HepG2 (cell line): ENCODE measurements around the gene SEMA4C. TPM values are rescaled to one million over a fixed set of nuclear protein-coding genes. Genes with fewer than 3 reads are reported as not detected.

Experiments used
- ATAC-seq: fragments of 200-7000 bp; cut with Tn5 transposase; 3 replicates; pipeline ENCODE4 v1.9.1; 2020; ENCODE audit warnings: mild to moderate bottlenecking, moderate library complexity
- BruUV-seq: library from RNA; stranded (reverse); fragments of 400-500 nt; replicated peaks from 2 replicates; lab custom pipeline; 2021; lab: Mats Ljungman, UMichigan
- CTCF ChIA-PET: fragments of 300-600 bp; formaldehyde crosslinking; extraction: SDS; loops from one replicate; lab custom pipeline; 2021; ENCODE audit warnings: low total read pairs, inconsistent platforms, low intra/inter-chr PET ratio; lab: Yijun Ruan, JAX
- POLR2A ChIA-PET: fragments of 350-600 bp; sonication (Branson Sonifier 250); formaldehyde crosslinking; loops from one replicate; lab custom pipeline; 2020; ENCODE audit warnings: antibody characterized with exemption, inconsistent platforms; lab: Yijun Ruan, JAX
- DNase-seq: peaks from one replicate; pipeline ENCODE4 v3.0.0-alpha.2; 2015; ENCODE audit warnings: low spot score
- FAIRE-seq: peaks from 3 replicates; lab custom pipeline; 2011; peaks lifted over from hg19 to GRCh38; lab: Jason Lieb, UNC
- H2AFZ ChIP-seq: one replicate; pipeline ENCODE4 v1.6.1; 2011; ENCODE audit warnings: low read length, inconsistent platforms
- H3K27ac ChIP-seq: fragments of 300-600 bp; 3 replicates; pipeline ENCODE4 v1.8.0; 2011; ENCODE audit warnings: mixed run types, mild to moderate bottlenecking, mixed read lengths, low read length, inconsistent platforms; ENCODE audit not compliant: insufficient read depth; ENCODE audit errors: extremely low read length
- H3K27me3 ChIP-seq, 2 experiments: fragments of 200-600 bp in 1 of 2; 2 replicates in 1 of 2; 3 replicates in 1 of 2; pipeline versions ENCODE4 v1.6.0 to v1.8.0; 2011; ENCODE audit warnings: low read length in 2 of 2, mild to moderate bottlenecking in 2 of 2, moderate library complexity in 2 of 2, inconsistent platforms in 1 of 2; ENCODE audit not compliant: insufficient read depth in 2 of 2, control insufficient read depth in 1 of 2
- H3K36me3 ChIP-seq, 2 experiments: fragments of 200-600 bp in 1 of 2; replicated peaks in 1 of 2; 2 replicates in 1 of 2; 3 replicates in 1 of 2; pipeline versions ENCODE4 v1.5.1 to v1.8.0; 2011; ENCODE audit warnings: low read length in 2 of 2, inconsistent platforms in 1 of 2; ENCODE audit not compliant: insufficient read depth in 2 of 2, control insufficient read depth in 1 of 2
- H3K4me1 ChIP-seq: 2 replicates; pipeline ENCODE4 v1.5.1; 2012; ENCODE audit warnings: low read length, inconsistent platforms; ENCODE audit not compliant: insufficient read depth
- H3K4me2 ChIP-seq: 2 replicates; pipeline ENCODE4 v1.6.0; 2011; ENCODE audit warnings: low read depth, low read length, inconsistent platforms
- H3K4me3 ChIP-seq, 3 experiments: fragments of 200-600 bp in 1 of 3; sonication (generic), shearing (Covaris generic) in 1 of 3; replicated peaks in 1 of 3; 2 replicates each; pipeline ENCODE4 v1.5.1; 2011 to 2016; ENCODE audit warnings: low read length in 3 of 3, inconsistent platforms in 2 of 3, low read depth in 2 of 3, mild to moderate bottlenecking in 2 of 3, control low read depth in 1 of 3, mixed read lengths in 1 of 3; ENCODE audit not compliant: insufficient read depth in 1 of 3
- H3K79me2 ChIP-seq: one replicate; pipeline ENCODE4 v1.6.1; 2011; ENCODE audit warnings: low read length, inconsistent platforms; ENCODE audit not compliant: insufficient read depth
- H3K9ac ChIP-seq: 2 replicates; pipeline ENCODE4 v1.6.0; 2011; ENCODE audit warnings: mild to moderate bottlenecking, low read depth, low read length, inconsistent platforms; ENCODE audit not compliant: insufficient read depth
- H3K9me3 ChIP-seq: 2 replicates; pipeline ENCODE4 v1.5.1; 2012; ENCODE audit warnings: mild to moderate bottlenecking, low read length
- H4K20me1 ChIP-seq: 2 replicates; pipeline ENCODE4 v1.6.0; 2011; ENCODE audit warnings: inconsistent platforms, mild to moderate bottlenecking, low read length, moderate library complexity; ENCODE audit not compliant: insufficient read depth
- AKAP8 ChIP-seq: sonication (generic); formaldehyde crosslinking; IDR thresholded peaks from 2 replicates; pipeline ENCODE4 v1.5.1; 2020; ENCODE audit warnings: mild to moderate bottlenecking, missing genetic modification reagents
- PHF5A ChIP-seq: IDR thresholded peaks from one replicate; pipeline ENCODE4 v1.6.1; 2018; ENCODE audit warnings: low read depth, missing genetic modification reagents; ENCODE audit not compliant: unreplicated experiment
- PHF8 ChIP-seq: sonication (generic); formaldehyde crosslinking; IDR thresholded peaks from 2 replicates; pipeline ENCODE4 v1.5.0; 2020; ENCODE audit warnings: missing genetic modification reagents
- TRIM22 ChIP-seq: fragments of 450-650 bp; IDR thresholded peaks from 2 replicates; pipeline ENCODE4 v1.6.1; 2017
- ZBTB38 ChIP-seq: sonication (generic); formaldehyde crosslinking; IDR thresholded peaks from 2 replicates; pipeline ENCODE4 v1.5.1; 2020; ENCODE audit warnings: mild to moderate bottlenecking, missing genetic modification reagents
- WGBS: methylation state at CpG from one replicate; pipeline ENCODE4 v1.1.6; 2017; ENCODE audit warnings: low lambda C conversion rate; 5-methylcytosine and 5-hydroxymethylcytosine counted together
- in situ Hi-C: cut with HindIII; loops from 2 replicates; pipeline ENCODE4 v1.10.0; 2017; ENCODE audit warnings: low pct_unique_long_range_greater_than_20kb; ENCODE audit not compliant: extremely low pct_ligation_motif_present
- intact Hi-C: fragments of 100-400 bp; cut with micrococcal nuclease; formaldehyde crosslinking; loops from one replicate; pipeline ENCODE4 v1.10.0; 2022; ENCODE audit not compliant: unreplicated experiment
- polyA plus RNA-seq, 8 experiments: library from polyadenylated mRNA; depleted of rRNA in 3 of 8; stranded (reverse) in 7 of 8; unstranded in 1 of 8; fragments of >200 nt; fragmentation: Illumina TruSeq in 4 of 8; extraction: Trizol in 4 of 8; gene quantifications; 2 replicates each; pipeline versions ENCODE4 v1.2.1 to v1.2.3, GENCODE V29; 2011 to 2016; ENCODE audit warnings: low read depth in 4 of 8, missing spikeins in 1 of 8, mixed read lengths in 1 of 8; ENCODE audit not compliant: insufficient read depth in 1 of 8
- total RNA-seq, 5 experiments: library from RNA; depleted of rRNA; stranded (reverse); fragments of >200 nt; fragmentation: Illumina TruSeq; extraction: Trizol; gene quantifications; 2 replicates each; pipeline ENCODE4 v1.2.3, GENCODE V29; 2016; ENCODE audit warnings: low read depth in 1 of 5
- TF ChIP-seq, protein P1 (sequence below): sonication (generic); formaldehyde crosslinking; IDR thresholded peaks from 2 replicates; pipeline ENCODE4 v1.5.0; 2020; ENCODE audit warnings: mild to moderate bottlenecking, missing genetic modification reagents, borderline replicate concordance

The SEMA4C gene
- total and polyA plus RNA-seq, 2 of the 13 experiments (the other 11 are each of a cell fraction or from before 2014, with no cell fraction given) = 25.9 to 46.6 TPM

DNA sequence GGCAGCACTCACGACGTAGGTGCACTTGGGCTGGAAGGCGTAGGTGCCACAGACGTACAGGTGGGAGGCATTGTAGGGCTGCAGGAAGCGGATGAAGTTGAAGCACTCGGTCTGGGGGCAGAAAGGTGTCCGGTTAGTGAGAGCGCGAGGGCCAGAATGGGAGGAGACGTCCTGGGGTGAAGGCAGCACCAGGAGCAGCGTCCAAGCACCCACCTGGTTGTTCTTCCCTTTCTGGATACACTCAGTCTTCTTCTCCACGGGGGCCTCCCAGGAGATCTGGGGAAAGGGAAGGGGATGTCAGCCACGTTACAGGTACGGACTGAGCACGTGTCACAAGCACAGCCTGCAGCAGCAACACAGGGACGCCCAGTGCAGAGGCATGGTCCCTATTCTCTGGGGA is 4.2 kb downstream of the SEMA4C start:
- Histone ChIP-seq H2AFZ (no peak overlapping the region), H3K36me3 (peaks cover 40 to 59% of the 10 kb centered on the region in 2 experiments), H3K9me3 (no peaks in the 10 kb centered on the region), H3K79me2 (peaks cover 23% of the 10 kb centered on the region), H4K20me1 (no peaks in the 10 kb centered on the region), H3K4me3 (no peak overlapping the region), H3K4me2 (no peak overlapping the region), H3K9ac (no peak overlapping the region), H3K27ac (no peak overlapping the region), H3K4me1 (peaks cover 45% of the 10 kb centered on the region), H3K27me3 (peaks cover 0 to 4% of the 10 kb centered on the region in 2 experiments; a peak in 2 of 5 replicates)
- TF ChIP-seq PHF8 (no peak), AKAP8 (CRISPR knock-in tag) (peak; percentile 51; the same call in 1 of the 2 replicates), PHF5A (CRISPR knock-in tag) (no peak), ZBTB38 (0 out of 2 replicates have a peak, but pooled peaks have one; percentile 9)
- 96% methylated on average over 16 of the region's 16 CpGs for WGBS
- intact Hi-C loops (no loop called here), in situ Hi-C loops (no loop called here)
- ATAC-seq (no peak), DNase-seq (no peak), FAIRE-seq (no peak)
- BruUV-seq = no TSS peak
- CTCF ChIA-PET = no interaction called here
- POLR2A ChIA-PET = interaction anchor here (1.3 to 5.9 kb wide), 2 partner anchors 8 to 44 kb away, joined by 3 to 152 read pairs; partner anchors contain the start of gene ANKRD39

DNA sequence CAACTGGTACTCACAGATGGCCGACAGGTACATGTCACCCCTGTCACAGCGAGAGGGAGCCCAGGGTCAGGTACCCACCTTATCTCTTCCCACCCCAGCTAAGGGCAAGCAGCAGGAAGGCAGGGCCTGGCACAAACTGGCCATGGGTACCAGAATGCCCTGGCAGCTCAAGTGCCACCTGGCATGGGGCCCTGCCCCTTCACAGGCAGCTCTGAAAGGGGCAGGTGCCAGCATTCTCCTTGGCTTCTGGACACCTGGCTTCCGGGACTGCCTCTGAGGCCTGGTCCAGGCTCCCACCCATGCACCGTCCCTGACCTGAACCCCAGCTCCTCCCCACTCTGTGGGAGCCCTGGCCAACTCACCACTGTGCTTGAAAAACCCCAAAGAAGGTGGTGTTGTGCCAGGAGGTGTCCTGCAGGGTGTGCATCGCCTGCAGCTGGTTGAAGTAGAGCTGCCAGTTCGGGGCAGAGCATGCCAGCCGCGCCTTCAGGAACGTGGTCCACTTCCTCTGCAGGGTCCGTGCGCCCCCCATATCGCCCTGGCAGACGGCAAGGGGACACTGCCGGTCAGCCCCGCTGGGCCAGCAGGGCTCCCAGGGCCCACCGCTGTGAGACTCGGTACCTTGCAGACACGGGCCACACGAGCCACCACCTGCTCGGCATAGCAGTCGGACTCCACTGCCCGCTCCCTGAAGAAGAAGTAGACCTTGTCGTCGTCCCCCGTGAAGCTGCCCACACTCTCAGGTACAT is 5.4 kb downstream of the SEMA4C start:
- Histone ChIP-seq H3K4me1 (peaks cover 41% of the 10 kb centered on the region), H4K20me1 (no peaks in the 10 kb centered on the region), H3K4me2 (no peak overlapping the region), H3K79me2 (peaks cover 23% of the 10 kb centered on the region), H3K36me3 (peaks cover 44 to 66% of the 10 kb centered on the region in 2 experiments), H2AFZ (no peak overlapping the region), H3K27ac (no peak overlapping the region), H3K9ac (no peak overlapping the region), H3K27me3 (no peaks in the 10 kb centered on the region), H3K4me3 (no peak overlapping the region), H3K9me3 (no peaks in the 10 kb centered on the region)
- FAIRE-seq (no peak), DNase-seq (no peak), ATAC-seq (no peak)
- ChIA-PET POLR2A (interaction anchor here (0.9 kb wide), 1 partner anchor 47 kb away, joined by 3 read pairs; no protein-coding TSS in a partner anchor), CTCF (no interaction called here)
- BruUV-seq = no TSS peak
- in situ Hi-C loops = no loop called here
- 100% methylated on average over 17 of the region's 25 CpGs for WGBS
- intact Hi-C loops = no loop called here
- TF ChIP-seq, protein P1, sequence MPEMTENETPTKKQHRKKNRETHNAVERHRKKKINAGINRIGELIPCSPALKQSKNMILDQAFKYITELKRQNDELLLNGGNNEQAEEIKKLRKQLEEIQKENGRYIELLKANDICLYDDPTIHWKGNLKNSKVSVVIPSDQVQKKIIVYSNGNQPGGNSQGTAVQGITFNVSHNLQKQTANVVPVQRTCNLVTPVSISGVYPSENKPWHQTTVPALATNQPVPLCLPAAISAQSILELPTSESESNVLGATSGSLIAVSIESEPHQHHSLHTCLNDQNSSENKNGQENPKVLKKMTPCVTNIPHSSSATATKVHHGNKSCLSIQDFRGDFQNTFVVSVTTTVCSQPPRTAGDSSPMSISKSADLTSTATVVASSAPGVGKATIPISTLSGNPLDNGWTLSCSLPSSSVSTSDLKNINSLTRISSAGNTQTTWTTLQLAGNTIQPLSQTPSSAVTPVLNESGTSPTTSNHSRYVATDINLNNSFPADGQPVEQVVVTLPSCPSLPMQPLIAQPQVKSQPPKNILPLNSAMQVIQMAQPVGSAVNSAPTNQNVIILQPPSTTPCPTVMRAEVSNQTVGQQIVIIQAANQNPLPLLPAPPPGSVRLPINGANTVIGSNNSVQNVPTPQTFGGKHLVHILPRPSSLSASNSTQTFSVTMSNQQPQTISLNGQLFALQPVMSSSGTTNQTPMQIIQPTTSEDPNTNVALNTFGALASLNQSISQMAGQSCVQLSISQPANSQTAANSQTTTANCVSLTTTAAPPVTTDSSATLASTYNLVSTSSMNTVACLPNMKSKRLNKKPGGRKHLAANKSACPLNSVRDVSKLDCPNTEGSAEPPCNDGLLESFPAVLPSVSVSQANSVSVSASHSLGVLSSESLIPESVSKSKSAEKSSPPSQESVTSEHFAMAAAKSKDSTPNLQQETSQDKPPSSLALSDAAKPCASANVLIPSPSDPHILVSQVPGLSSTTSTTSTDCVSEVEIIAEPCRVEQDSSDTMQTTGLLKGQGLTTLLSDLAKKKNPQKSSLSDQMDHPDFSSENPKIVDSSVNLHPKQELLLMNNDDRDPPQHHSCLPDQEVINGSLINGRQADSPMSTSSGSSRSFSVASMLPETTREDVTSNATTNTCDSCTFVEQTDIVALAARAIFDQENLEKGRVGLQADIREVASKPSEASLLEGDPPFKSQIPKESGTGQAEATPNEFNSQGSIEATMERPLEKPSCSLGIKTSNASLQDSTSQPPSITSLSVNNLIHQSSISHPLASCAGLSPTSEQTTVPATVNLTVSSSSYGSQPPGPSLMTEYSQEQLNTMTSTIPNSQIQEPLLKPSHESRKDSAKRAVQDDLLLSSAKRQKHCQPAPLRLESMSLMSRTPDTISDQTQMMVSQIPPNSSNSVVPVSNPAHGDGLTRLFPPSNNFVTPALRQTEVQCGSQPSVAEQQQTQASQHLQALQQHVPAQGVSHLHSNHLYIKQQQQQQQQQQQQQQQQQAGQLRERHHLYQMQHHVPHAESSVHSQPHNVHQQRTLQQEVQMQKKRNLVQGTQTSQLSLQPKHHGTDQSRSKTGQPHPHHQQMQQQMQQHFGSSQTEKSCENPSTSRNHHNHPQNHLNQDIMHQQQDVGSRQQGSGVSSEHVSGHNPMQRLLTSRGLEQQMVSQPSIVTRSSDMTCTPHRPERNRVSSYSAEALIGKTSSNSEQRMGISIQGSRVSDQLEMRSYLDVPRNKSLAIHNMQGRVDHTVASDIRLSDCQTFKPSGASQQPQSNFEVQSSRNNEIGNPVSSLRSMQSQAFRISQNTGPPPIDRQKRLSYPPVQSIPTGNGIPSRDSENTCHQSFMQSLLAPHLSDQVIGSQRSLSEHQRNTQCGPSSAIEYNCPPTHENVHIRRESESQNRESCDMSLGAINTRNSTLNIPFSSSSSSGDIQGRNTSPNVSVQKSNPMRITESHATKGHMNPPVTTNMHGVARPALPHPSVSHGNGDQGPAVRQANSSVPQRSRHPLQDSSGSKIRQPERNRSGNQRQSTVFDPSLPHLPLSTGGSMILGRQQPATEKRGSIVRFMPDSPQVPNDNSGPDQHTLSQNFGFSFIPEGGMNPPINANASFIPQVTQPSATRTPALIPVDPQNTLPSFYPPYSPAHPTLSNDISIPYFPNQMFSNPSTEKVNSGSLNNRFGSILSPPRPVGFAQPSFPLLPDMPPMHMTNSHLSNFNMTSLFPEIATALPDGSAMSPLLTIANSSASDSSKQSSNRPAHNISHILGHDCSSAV (CRISPR knock-in tag) = no peak
- TF ChIP-seq TRIM22 = no peak
